Left lobe of liver (tissue), 2 donors: ENCODE measurements around the gene PEX11G. TPM values are rescaled to one million over a fixed set of nuclear protein-coding genes. Genes with fewer than 3 reads are reported as not detected.

ENCODE experiments used
- ATAC-seq: fragments of 200-7000 bp; cut with Tn5 transposase; one replicate; pipeline ENCODE4 v1.9.1; 2020; ENCODE audit warnings: mild to moderate bottlenecking, moderate library complexity
- DNase-seq: peaks from one replicate; pipeline ENCODE4 v3.0.0-alpha.2; 2020; ENCODE audit warnings: low spot score
- total RNA-seq: library from RNA; stranded (reverse); gene quantifications from one replicate; pipeline ENCODE4 v1.2.1, GENCODE V29; 2021
- donor health status: DM: no; HTN: no; CAD: no; lungs with moderate emphysema.
- donor health status: DM: no; HTN: yes; CAD: no.

Gene PEX11G
- 16.5 TPM for total RNA-seq

GRCh38 chr19:7488736-7489353 lies at the start of gene PEX11G:
Gene PEX11G, minus strand, starts transcription at chr19:7489035. Its CDS starts 25 bp downstream, at chr19:7489010.
- DNase-seq (peak; percentile 96), ATAC-seq (peak; percentile 88)

DNA sequence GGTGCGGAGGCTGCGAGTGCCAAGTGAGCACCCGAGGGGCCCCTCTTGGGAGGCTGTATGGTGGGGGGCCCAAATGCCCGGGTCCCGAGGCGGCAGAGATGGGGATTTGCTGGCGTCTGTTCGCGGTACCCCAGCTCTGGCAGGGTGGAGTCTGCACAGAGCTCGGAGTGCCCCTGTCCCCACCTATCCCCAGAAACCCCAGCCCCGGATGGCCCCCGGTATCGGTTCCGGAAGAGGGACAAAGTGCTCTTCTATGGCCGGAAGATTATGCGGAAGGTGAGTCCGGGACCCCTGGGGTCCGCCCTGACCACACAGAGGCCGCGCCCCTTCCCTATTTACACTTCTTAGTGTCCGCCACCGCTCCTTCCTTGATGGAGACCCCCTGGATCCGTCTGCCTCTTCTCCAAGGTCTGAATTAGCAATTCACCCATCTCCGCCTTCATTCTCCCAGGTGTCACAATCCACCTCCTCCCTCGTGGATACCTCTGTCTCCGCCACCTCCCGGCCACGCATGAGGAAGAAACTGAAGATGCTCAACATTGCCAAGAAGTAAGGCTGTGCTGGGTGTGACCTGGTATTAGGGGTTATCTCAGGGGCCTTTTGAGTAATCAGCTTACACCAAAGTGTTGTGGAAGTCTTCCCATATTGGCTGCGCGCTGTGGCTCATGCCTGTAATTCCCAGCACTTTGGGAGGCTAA lies 47.3 kb upstream of the PEX11G start:
- ATAC-seq = no peak

GRCh38 chr19:7535047-7535997 lies 46.5 kb upstream of the PEX11G start, which contains the start of gene PNPLA6:
Gene PNPLA6, plus strand, starts transcription at chr19:7535717. Its CDS starts 72 bp downstream, at chr19:7535789.
- DNase-seq (peak; percentile 97), ATAC-seq (peak; percentile 87)

More for the DNA sequence above, 47.3 kb upstream of the PEX11G start:
- no peak for DNase-seq

GRCh38 chr19:7534531-7535046 lies 45.8 kb upstream of the PEX11G start:
- ATAC-seq (peak; percentile 31), DNase-seq (peak; percentile 58)

DNA sequence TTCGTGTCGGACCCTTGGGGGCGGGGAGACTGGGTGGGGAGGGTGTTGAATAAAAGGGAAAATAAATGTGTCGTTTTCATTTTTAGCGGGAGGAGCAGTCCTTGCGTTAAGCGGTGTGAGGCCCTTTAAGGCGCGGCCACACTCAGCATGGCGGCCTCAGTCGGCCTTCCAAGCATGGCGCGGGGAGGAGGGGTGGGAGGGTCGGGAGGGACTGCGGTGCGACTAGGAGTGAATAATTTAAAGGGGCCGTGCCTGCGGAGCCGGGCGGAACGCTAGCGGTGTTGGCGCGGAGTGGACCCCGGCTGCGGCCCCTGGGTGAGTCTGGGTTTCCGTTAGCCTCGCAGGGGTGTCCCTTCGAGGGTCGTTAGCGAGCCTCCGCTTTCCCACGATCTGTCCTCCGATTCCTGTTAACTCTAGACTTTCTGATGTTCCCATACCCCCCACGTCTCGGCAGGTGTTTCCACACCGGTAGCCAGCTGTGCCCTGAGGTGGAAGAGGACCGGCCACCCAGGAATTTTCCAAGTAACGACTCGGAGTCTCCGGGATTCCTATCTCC lies 45.2 kb upstream of the PEX11G start:
- ATAC-seq (peak; percentile 68), DNase-seq (peak; percentile 89)

DNA sequence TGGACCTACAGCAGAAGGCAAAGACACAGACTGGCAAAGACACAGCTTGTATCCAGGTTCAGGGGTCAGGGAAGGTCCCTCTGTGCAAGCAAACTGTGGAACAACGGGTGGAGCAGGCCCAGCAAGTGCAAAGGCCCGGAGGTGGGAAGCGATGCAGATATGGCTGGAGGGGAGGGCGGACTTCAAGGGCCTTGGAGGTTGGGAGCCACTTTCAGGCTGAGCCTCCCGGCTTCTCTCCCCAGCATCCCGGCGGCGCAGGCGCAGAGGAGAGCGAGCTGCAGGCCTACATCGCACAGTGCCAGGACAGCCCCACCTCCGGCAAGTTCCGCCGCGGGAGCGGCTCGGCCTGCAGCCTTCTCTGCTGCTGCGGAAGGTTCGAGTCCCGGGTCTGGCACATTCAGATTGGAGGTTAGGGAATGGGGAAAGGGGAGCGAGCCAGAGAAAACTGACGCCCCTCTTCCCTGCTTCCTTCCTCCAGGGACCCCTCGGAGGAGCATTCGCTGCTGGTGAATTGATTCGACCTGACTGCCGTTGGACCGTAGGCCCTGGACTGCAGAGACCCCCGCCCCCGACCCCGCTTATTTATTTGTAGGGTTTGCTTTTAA lies 44.5 kb upstream of the PEX11G start:
- ATAC-seq = peak; percentile 2
- peak; percentile 58 for DNase-seq

DNA sequence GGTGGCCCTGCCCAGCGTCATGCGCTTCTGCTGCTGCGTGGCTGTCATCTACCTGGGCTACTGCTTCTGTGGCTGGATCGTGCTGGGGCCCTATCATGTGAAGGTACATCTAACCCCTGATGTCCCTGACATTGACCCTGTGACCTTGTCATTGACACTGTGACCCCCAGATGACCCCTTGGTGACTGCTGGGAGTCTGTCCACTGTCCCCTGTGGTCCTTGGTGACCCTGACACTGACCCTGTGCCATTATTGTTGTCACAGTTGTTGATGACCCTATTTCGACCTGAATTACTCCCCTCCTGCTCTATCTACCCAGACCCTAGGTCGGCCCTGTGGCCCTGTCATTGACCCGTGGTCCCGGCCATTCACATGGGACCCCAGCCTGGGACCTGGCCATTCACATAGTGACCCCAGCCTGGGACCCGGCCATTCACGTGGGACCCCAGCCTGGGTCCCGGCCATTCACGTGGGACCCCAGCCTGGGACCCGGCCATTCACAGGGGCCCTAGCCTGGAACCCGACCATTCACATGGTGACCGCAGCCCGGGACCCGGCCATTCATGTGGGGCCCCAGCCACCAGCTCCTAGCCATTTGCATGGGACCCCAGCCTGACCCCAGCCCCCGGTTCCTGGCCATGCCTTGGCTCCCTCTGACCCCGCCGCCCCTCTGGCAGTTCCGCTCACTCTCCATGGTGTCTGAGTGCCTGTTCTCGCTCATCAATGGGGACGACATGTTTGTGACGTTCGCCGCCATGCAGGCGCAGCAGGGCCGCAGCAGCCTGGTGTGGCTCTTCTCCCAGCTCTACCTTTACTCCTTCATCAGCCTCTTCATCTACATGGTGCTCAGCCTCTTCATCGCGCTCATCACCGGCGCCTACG lies 41.0 kb upstream of the PEX11G start:
- no peak for ATAC-seq
- DNase-seq = no peak

GRCh38 chr19:7529246-7529600 lies 40.4 kb upstream of the PEX11G start:
- DNase-seq (no peak), ATAC-seq (no peak)

- ATAC-seq (no peak), DNase-seq (no peak)
Measured at GRCh38 chr19:7528522-7529245, 39.8 kb upstream of the PEX11G start.

GRCh38 chr19:7528192-7528519 lies 39.3 kb upstream of the PEX11G start:
- DNase-seq (no peak), ATAC-seq (no peak)

- DNase-seq (no peak), ATAC-seq (peak; percentile 27)
Measured at GRCh38 chr19:7527516-7528191, 38.8 kb upstream of the PEX11G start.

DNA sequence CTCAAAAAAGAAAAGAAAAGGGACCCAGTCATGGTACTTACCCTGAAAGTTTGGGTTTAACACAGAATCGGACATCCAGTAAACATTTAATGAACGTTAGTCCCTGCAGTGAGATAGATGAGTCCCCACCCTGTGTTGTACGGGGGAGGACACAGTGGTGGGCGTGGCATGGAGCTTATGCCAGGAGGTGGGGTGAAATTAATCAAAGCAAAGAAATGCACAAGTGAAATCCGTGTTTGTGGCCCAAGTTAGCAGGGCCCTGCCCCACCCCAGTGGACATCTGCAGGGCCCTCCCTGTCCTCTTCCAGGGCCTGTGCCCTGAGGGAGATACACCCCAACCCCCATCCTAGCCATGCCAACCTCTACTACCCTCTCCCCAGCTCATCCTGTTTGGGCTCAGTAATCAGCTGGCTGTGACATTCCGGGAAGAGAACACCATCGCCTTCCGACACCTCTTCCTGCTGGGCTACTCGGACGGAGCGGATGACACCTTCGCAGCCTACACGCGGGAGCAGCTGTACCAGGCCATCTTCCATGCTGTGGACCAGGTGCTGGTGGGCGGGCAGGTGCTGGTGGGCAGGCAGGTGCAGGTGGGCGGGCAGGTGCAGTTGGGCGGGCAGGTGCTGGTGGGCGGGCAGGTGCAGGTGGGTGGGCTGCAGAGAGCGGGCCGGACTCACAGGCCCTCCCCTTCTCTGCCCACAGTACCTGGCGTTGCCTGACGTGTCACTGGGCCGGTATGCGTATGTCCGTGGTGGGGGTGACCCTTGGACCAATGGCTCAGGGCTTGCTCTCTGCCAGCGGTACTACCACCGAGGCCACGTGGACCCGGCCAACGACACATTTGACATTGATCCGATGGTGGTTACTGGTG lies 37.5 kb upstream of the PEX11G start:
- ATAC-seq (no peak), DNase-seq (no peak)

DNA sequence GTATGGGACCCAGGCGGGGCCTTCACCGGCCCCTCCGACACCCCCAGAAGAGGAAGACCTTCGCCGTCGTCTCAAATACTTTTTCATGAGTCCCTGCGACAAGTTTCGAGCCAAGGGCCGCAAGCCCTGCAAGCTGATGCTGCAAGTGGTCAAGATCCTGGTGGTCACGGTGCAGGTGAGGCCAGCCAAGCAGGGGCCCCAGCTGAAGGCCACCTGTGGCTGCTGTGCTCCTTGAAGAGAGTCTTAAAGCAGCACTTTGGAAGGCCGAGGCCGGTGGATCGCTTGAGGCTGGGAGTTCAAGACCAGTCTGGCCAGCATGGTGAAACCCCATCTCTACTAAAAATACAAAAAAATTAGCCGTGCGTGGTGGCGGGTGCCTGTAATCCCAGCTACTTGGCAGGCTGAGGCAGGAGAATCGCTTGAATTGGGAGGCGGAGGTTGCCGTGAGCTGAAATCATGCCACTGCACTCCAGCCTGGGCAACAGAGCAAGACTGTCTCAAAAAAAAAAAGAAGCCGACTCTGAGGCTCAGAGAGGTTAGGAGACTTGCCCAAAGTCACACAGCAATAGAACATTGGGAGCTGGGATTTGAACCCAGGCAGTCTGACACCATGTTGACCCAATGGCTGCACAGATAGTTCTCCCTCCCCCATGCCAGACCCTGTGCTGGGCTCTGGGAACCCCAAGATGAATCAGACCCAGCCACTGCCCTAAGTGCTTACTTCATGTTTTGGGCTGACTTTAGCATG lies 36.3 kb upstream of the PEX11G start:
- no peak for DNase-seq
- ATAC-seq = no peak

- no peak for ATAC-seq
- DNase-seq = no peak
Measured at GRCh38 chr19:7524523-7524922, 35.7 kb upstream of the PEX11G start.

GRCh38 chr19:7522923-7523667 lies 34.3 kb upstream of the PEX11G start:
- peak; percentile 68 for DNase-seq

More at GRCh38 chr19:7522923-7523667, 34.3 kb upstream of the PEX11G start:
- peak; percentile 23 for ATAC-seq
